GM19193 (cell line): ENCODE data around the gene C3orf62.

Experiments used
- POLR2A ChIP-seq: IDR thresholded peaks from 4 replicates; pipeline ENCODE4 v1.6.1; 2011; ENCODE audit not compliant: insufficient read depth, insufficient read length; ENCODE audit errors: extremely low read depth

Gene C3orf62

DNA sequence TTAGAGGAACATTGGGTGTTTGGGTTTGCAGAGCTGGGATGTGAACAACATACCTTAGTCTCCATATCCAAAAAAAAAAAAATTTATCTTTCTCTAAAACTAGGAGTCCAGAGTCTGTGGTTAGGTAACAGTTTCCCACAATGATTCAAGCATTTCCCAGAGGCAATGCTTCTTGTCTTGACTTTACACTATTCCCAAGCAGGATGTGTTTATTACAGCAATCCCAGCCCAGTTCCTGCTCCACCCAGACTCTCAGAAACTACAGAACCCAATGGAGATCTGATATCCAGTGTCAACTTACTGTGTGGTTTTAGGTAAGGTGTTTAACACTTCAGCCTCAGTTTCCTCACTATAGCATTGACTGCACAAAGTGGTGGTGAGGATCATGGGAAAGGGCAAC, 2.3 kb upstream of the C3orf62 start:
- no peak for TF ChIP-seq POLR2A

DNA sequence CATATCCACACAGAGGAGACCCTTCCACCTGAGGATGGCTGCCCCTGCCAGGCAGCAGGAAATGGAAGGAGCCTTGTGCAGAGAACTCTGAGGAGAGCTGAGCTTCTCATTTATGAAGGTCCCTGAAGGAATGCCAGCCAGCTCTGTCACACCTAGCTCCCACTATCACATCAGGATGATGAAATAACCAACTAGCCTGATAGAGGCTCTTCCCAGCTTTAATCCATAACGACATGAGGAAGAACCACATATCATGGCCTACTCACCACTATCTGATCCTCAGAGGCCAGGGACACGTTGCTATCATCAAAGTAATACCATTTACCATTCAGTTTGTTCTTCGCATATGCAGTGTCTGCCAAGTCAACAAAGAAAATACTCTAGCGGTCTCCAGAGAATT, 1.5 kb upstream of the C3orf62 start:
- no peak for TF ChIP-seq POLR2A

DNA sequence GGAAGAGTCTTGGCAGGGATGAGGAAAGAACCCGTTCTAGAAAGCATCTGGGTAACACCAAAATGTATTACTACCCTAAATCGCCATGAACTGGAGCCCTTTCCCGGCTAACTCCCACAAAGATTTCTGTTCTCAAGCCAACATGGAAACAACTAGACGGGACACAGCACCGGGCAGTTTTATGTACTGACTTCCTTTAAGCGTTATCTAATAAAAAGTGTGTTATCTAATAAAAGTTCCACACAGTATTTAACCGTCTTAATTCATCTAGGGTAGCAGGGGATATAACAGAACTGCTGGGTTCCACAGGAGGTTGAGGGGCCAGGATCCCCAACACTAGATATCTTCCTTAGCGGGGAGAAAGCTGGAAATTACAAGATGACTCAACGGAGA, 347 bp upstream of the C3orf62 start:
- TF ChIP-seq POLR2A, result no peak

DNA sequence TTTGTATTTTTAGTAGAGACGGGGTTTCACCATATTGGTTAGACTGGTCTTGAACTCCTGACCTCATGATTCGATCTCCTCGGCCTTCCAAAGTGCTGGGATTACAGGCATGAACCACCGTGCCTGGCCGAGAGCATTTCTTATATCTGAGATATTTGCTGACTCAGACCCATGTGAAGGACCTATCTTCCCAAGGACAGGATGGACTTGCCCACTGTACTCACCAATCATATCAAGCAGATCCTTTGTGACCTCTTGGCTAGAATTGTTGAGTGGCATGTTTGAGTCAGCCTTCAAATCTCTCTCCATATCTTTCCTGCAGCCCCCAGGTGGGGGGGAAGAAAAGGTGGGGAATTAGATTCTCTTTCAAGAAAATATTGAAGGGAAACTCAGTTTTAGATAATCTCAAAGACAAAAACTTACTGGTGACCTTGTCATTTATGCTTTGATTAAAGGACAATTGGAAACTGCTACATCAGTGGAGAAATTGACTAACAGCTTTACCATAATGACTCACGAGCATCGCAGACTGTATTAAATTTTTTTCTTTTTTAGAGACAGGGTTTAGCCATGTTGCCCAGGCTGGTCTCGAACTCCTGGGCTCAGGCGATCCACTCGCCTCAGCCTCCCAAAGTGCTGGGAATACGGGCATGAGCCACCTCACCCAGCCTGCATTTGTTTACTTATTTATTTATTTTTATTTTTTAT, 3.1 kb downstream of the C3orf62 start:
- no peak for TF ChIP-seq POLR2A

DNA sequence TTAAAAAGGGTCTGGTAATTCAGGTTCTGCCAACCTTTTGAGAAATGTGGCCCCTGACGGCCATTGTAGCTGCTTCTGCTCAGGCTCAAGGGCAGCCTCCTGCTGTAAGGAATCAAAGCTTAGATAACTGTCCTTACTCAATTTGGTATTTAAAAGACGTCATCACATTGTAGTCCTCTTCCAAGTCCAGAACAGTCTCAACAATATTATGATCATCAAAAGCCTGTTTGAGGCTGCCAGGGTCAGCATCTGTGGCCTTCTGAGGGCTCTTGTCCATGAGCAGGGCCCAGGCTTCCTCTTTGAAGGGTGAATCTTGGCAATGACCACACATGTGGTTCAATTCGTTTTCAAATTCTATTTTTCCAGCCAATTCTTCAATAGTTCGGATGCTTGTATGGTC, 6.0 kb downstream of the C3orf62 start:
- no peak for TF ChIP-seq POLR2A

DNA sequence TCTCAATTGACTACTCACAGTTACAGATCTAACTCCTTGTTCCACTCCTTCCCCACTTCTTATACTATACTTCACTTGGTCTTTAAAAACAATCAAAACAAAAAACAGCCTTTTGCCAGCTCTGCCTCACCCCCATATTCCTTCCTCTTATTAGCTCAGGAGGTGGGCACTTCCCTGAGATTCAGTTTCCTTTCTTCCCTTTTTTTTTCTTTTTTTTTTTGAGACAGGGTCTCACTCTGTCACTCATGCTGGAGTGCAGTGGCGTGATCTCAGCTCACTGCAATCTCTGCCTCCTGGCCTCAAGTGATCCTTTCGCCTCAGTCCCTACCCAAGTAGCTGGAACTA, 6.9 kb downstream of the C3orf62 start:
- TF ChIP-seq POLR2A, result no peak

DNA sequence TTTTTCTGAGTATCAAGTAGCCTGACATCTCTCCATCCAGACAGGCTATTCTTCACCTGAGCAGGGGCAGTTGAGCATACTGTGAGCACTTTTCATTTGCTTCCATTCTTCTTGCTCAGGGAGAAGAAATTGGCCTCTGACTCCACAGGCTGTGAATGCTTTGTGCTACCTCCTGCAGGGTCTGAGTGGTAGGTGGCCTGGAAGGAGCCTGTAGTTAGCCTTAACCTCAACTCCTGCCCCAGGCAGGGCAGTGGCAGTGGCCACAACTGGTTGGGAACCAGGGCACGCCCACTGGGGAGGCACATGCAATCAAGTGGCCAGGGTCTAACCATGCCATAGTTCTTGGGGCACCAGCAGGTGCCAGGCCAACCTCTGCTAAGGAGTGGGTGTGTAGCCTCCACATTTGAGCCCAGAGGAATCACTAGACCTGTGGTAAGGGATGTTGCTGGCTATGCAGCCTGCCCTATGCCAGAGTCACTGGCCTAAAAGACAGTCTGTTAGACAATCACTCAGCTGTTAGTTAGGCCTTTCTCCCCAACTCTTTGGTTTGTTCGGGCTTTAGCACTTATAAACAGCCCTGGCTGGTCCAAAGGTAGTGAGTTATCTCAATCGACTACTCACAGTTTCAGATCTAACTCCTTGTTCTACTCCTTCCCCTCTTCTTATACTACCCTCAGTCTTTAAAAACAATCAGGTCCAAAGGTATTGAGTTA, 7.4 kb downstream of the C3orf62 start:
- TF ChIP-seq POLR2A, result no peak

DNA sequence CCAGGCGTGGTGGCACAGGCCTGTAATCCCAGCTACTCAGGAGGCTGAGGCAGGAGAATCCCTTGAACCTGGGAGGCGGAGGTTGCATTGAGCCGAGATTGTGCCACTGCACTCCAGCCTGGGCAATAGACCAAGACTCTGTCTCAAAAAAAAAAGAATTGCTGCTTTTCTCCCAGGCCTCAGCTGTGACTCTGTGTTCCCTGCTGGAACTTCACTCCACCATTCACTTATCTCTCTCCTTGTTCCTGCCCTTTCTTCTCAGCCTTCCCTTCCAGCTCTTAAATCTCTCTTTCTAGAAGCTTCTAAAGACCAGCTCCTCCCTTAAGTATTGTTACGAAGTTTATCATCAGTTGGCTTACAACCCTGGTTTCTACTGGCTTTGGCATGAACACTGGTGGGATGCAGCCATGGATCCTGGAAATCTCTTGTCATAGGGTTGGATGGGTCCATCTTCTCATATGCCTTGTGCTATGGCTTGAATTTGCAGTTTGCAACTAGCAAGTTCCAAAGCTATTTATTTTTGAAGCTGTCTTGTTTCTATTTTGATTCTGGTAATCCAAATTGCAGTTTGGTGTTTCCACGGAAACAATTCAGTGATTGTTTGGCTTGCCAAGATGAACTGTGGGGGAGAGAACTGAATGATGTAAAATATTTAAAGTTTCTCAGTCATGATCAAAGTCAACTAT, 10.5 kb downstream of the C3orf62 start:
- no peak for TF ChIP-seq POLR2A

DNA sequence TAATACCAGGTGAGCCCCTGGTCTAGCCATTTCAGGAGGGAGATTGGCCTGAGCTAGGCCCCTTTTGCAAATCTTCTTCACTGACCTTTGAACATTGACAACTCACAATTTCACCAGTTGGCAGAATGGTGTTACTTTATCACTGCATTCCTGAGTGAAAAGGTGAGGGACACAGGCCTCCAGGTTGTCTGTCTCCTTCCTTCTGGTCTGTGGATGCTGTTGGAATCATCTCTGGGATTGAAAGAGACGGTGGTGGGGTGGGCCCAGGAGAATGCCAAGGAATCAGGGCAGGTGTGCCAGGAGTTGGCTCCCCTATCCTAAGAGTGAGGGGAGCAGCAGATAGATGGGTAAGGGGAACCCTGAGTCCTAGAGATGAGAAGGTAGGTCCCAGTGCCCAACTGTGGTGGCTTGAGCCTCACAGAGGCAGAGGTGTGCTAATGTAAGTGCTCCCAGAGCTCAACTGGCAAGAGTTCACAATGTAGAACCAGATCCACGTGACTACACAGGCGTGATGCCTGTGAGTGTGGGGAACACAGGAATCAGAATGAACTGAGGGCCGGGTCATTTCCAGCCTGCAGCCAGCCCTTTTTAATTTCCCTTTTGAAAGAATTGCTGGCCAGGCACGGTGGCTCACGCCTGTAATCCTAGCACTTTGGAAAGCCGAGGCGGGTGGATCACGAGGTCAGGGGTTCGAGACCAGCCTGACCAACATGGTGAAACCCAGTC, 11.2 kb downstream of the C3orf62 start:
- no peak for TF ChIP-seq POLR2A

DNA sequence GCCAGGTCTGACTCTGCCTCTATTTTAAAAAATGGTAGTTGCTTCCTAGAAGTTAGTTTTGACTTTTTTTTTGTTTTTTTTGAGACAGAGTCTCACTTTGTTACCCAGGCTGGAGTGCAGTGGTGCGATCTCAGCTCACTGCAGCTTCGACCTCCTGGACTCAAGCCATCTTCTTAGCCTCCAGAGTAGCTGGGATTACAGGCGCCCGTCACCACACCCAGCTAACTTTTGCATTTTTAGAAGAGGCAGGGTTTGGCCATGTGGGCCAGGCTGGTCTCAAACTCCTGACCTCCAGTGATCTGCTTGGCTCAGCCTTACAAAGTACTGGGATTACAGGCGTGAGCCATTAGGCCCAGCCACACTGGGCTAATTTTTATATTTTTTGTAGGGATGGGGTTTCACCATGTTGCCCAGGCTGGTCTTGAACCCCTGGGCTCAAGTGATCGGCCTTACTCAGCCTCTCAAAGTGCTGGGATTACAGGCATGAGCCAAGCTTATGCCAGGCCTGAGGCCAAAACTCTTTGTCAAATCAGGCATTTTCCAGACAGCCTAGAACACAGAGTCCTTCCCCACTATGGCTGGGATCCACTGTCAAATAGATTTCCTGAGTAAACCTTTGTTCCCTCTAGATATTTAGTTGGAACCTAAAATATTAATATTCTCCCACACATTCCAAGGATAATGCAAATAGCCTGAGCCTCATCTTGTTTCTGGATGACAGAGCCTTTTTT, 13.7 kb downstream of the C3orf62 start:
- no peak for TF ChIP-seq POLR2A

DNA sequence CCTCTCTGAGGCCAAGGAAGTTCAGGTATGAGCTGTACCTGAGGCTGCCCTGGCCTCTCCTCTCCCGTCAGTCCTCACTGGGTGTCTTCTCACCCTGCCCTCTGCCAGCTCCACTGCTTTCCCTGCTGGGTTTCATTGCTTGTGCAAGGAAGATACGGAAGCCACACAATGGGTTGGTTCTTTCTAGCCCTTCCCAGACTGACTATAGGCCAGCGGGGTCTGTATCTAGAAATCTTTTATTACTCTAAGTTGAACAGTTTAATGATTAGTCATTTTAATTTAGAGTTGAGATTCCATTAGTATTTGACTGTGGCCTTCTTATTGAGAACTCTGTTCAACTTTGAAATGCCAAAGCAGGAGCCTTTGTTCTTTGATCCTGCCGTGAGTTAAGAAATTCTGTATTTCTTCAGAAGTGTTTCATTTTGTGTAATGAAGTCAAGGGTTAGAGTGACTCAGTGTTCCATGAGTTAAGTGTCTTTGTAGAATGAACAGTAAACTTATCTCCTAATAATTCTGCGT, 16.2 kb downstream of the C3orf62 start:
- TF ChIP-seq POLR2A, result no peak

DNA sequence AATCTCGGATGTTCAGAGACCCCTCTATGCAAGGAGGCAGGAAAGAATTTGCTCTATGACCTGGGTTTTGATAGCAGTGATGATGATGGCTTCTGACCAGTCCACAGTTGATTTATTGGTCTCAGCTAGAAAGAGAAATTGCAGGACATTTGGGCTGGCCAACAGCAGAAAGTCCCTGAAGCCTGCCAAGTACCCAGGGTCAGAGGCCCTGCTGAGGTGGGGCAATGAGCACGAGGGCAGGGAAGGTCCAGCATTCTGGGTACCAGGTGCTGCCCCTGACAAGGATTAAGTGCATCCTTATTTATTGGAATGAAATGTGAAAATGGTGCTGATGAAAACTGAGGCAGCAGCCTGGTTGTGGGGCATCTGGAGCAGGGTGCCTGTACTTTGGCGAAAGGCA, 19.8 kb downstream of the C3orf62 start:
- no peak for TF ChIP-seq POLR2A

DNA sequence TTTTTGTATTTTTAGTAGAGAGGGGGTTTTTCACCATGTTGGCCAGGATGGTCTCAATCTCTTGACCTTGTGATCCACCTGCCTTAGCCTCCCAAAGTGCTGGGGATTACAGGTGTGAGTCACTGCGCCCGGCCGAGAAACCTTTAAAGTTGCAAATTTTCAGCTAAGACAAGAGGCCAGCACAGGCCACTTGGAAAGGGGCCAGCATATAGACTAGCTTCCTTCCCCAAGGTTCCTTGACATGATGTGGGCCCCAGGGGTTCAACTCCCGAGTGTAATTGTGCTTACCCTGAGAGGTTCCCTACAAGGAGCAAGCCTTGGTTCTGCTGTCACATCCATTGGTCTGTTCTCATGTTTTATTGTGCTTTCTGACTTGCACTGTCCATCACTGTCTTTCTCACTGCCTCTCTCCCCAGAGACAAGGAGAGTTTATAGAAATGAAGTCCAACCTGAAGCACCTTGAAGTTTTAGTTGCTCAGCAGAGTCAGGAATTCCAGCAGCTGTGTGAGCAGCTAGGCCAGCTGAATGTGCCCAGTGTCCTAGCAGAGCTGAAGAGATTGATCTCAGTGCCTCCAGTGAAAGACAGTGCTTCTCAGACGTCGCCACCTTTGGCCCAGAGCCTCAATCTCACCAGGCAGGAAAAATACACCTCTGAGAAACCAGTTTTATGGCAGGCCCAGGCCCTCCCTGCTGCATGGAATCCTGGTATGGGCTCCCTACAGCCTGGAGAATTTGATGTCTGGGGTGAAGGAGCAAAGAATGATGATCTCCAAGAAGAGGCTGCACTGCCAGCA, 21.1 kb downstream of the C3orf62 start:
- TF ChIP-seq POLR2A, result no peak

DNA sequence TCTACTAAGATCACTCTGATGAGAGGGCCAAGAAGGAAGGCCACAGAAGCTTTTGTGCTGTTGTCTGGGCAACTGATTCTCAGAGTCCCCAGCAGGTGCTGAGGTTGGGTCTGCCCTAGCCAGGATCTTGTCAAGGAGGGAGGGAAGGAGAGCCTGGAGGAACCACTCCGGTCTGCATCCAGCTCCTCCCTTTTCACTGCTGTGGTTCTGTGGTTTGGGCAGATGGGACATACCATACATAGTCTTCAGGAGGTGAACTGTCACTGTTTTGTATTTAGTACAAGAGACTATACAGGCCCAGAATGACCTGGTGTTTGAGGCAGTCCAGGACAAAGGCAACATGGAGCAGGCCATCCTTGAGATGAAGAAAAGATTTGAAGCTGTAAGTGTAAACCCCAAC, 21.9 kb downstream of the C3orf62 start:
- no peak for TF ChIP-seq POLR2A
